HL-60/S4 treated with retinoic acid at 250 ng/mL for 4 days and 3 days (cell line): ENCODE measurements around the gene RGS17.

ENCODE experiments used
- in situ Hi-C: fragments of 300-500 bp; cut with MboI; formaldehyde crosslinking; loops from 2 replicates; pipeline ENCODE4 v1.7.0; 2022; ENCODE audit warnings: low sequenced_read_pairs

The RGS17 gene

GRCh38 chr6:153086225-153086990, 44.7 kb downstream of the RGS17 start:
- in situ Hi-C loops, result no loop called here

GRCh38 chr6:153085239-153085638, 45.8 kb downstream of the RGS17 start:
- in situ Hi-C loops, result no loop called here

GRCh38 chr6:153084393-153084792, 46.7 kb downstream of the RGS17 start:
- in situ Hi-C loops, result no loop called here

DNA sequence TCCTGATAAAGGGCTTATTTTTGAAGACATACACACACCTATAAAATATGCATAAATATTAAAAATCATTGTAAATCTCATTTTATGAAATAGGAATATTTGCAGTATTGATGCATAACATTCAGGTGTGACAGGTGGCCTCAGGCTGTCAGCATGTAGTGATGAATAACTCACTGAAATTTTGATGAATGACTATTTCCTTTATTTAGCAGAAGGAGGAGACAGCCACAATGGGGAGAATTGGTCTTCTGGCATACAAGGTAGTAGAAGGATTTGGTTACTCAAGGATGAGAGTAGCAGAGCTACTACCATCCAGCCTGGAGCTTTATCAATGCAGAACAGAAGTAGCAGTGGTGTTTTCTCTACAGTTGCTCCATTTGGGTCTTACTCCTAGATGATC, 47.2 kb downstream of the RGS17 start:
- in situ Hi-C loops, result no loop called here

GRCh38 chr6:153081914-153082313, 49.2 kb downstream of the RGS17 start:
- in situ Hi-C loops, result no loop called here

- in situ Hi-C loops, result no loop called here
These were observed 54.7 kb downstream of the RGS17 start for GRCh38 chr6:153076431-153076830.

DNA sequence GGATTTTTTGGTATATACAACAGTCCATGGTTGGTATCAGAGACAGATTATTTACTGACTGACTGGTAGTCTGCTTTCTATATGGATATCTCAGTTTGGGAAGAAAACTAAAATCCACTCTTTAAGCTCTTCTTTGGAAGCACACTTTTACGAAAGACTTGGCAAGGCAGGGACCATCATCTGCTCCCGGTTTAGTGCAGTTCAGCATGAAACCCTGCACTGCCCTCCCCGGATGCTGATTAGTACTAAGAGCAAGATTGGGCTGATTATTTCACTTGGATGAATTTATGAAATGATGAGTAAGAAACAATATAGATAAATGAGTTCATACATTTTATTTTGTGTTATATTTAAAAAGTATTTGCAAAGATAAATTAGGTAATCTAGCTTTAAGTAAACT, 56.3 kb downstream of the RGS17 start:
- in situ Hi-C loops, result no loop called here

GRCh38 chr6:153073841-153074240, 57.2 kb downstream of the RGS17 start:
- in situ Hi-C loops, result no loop called here

GRCh38 chr6:153070756-153071155, 60.3 kb downstream of the RGS17 start:
- in situ Hi-C loops, result no loop called here

- in situ Hi-C loops, result no loop called here
These were observed 61.2 kb downstream of the RGS17 start for GRCh38 chr6:153069897-153070296.

DNA sequence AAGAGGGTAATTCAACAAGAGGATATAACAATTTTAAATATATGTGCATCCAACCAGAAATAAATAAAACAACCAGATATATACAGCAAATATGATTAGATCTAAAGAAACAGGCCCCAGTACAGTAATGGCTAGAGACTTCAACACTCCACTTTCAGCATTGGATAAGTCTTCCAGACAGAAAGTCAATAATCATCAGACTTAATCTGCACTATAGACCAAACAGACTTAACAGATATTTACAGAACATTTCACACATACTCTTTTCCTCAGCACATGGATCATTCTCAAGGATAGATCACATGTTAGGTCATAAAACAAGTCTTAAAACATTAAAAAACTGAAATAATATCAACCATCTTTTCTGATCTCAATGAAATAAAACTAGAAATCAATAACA, 65.9 kb downstream of the RGS17 start:
- in situ Hi-C loops, result no loop called here

GRCh38 chr6:153063936-153064335, 67.1 kb downstream of the RGS17 start:
- in situ Hi-C loops, result no loop called here

DNA sequence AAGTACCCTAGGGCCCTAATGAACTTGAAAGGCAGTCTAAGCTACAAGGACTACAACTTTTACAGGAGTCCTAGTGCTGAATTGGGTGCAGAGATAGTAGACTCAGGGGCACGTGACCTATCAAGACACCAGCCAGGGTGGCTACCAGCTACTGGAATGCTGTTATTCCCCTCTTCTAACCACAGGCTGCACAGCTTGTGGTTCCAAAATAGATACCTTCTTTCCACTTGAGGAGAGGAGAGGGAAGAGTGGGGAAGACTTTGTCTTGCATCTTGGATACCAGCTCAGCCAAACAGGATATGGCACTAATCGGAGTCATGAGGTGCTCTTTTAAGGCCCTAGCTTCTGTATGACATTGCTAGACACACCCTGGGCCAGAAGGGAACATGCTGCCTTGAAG, 68.6 kb downstream of the RGS17 start:
- in situ Hi-C loops, result no loop called here

DNA sequence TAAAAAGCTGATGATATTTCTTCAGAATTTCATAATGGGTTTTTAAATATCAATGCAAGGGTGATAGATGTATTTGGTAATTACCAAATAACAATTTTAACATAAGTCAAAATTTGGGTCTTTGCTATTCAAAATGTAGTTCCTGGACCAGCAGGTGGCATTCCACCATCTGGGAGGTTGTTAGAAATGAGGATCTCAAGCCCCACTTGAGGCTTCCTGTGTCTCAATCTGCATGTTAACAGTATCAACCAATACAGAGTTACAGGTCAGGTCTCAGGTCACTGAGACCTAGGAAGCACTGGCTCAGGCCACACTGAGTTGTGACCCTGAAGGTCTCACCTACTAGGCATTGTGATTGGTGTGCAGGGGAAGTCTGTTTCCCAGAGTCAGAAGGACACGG, 71.3 kb downstream of the RGS17 start:
- in situ Hi-C loops, result no loop called here

- in situ Hi-C loops, result no loop called here
These were observed 71.8 kb downstream of the RGS17 start for GRCh38 chr6:153059311-153059710.

- in situ Hi-C loops, result no loop called here
These were observed 72.2 kb downstream of the RGS17 start for GRCh38 chr6:153058909-153059308.

- in situ Hi-C loops, result no loop called here
These were observed 72.8 kb downstream of the RGS17 start for GRCh38 chr6:153058291-153058690.

- in situ Hi-C loops, result no loop called here
These were observed 74.8 kb downstream of the RGS17 start for GRCh38 chr6:153056308-153056707.

GRCh38 chr6:153051801-153052200, 79.3 kb downstream of the RGS17 start:
- in situ Hi-C loops, result no loop called here

DNA sequence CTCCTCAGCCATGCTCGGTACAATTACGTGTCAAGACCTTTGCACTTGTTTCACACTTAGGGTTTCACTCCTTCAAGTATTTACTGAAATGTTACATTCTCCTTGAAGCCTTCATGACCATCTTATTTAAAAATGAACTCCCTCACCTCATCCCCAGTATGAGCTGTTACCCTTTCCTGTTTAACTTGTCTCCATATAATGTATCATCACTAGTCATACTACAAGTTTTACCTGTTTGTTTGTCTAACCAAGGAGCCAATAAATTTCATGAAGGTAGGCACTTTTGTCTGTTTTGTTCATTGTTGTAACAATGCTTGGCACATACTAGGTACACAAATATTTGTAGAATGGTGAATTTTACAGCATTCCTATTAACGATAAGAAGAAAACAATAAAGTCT, 82.5 kb downstream of the RGS17 start:
- in situ Hi-C loops, result no loop called here

DNA sequence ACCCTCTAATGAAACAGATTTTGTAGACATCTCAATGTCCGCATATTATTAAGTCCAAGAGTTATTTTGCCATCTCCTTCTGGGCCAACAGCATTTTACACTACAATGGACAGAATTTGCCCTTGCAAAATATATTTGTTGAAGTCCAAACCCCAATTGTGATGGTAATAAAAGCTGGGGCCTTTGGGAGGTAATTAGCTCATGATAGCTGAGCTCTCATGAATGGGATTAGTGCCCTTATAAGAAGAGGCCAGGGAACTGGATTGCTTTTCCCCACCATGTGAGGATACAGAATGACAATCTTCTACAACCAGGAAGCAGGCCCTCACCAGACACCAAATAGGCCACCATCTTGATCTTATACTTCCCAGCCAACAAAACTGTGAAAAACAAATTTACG, 83.7 kb downstream of the RGS17 start:
- in situ Hi-C loops, result no loop called here

GRCh38 chr6:153045271-153045670, 85.8 kb downstream of the RGS17 start:
- in situ Hi-C loops, result no loop called here

DNA sequence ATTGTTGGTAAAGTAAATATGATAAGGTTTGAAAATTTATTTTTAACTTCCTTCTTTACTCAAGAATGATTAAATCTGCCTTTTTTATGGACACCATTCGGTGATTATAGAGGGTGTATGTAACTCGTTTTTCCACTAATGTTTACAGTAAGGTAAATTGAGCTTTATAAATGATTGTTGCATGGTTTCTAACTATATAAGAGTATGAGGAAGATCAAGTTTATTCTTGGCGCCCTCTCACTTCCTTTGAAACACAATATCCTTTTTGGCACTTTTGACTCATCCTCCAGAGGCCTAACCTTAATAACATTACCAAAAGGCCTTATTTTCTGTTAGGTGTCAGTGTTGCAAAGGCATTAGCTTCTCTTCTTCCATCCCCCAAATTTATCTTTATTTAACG, 86.8 kb downstream of the RGS17 start:
- in situ Hi-C loops, result no loop called here
